ENCODE measurements around the gene ZNF311. TPM values are rescaled to one million over a fixed set of nuclear protein-coding genes. Genes with fewer than 3 reads are reported as not detected.

ZNF311 gene
- total RNA-seq, 1 donor from 2014 or later: 0.59 TPM

DNA sequence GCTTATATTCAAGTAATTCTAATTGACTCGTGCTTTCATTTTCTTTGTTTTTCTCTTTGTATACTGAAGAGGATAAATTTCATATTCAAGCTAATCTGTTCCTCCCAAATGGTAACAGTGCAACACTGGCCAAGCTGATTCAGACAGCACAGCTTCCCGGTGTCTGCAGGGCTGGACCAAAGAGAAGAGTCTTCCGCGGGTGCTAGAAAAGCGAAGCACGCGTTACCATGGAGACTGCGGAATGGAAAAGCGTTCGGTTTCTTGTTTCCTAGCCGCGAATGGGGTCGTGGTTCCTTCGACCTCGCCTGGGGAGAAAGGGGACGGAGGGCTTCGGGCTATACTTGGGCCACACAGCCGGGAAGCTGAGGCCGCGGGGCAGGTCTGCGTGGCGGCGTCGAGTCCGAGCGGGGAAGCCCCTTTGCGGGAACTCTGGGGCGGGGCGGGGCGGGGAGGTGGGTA is 6.2 kb upstream of the ZNF311 start:
- Mint-ChIP-seq H3K36me3 (ENCODE audit: low read depth) (peaks cover 6% of the 10 kb centered on the region), H3K9me3 (peaks cover 6% of the 10 kb centered on the region), H3K4me3 (ENCODE audit: low read depth) (peak overlapping the region; percentile 85), H3K27ac (peak overlapping the region; percentile 53), H3K27me3 (ENCODE audit: low read depth) (peaks cover 25% of the 10 kb centered on the region), H3K4me1 (ENCODE audit: low read depth) (peaks cover 16% of the 10 kb centered on the region)
- peak; percentile 52 for DNase-seq (ENCODE audit: low spot score)
- intact Hi-C loops (cut with micrococcal nuclease): loop anchor here (10.0 kb wide), 1 partner anchor 573 kb away; the partner anchor contains the start of gene OR2H2

DNA sequence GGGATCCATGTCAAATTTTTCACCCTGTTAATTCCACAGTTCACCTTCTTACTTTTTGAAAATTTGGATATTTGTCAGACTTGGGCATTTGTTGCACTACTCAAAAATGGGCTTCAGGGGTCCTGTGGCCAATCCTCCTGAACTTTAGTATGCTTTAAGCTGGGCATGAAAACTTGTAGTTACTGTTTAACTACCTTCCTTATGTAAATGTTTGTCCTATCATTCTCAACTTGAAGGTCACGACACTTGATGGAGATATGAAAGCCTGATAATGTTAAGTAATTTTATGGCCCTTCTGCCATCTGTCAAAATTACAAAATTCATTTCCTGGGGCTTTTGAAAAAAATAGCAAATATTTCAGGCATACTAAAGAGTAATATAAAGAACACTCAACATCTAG is 4.2 kb upstream of the ZNF311 start:
- peaks cover 6% of the 10 kb centered on the region for H3K36me3 Mint-ChIP-seq (ENCODE audit: low read depth)
- H3K4me1 Mint-ChIP-seq (ENCODE audit: low read depth): peaks cover 29% of the 10 kb centered on the region
- intact Hi-C loops (cut with micrococcal nuclease): no loop called here
- peaks cover 8% of the 10 kb centered on the region for H3K9me3 Mint-ChIP-seq
- H3K27me3 Mint-ChIP-seq (ENCODE audit: low read depth): peaks cover 25% of the 10 kb centered on the region
- no peak for DNase-seq (ENCODE audit: low spot score)
- H3K4me3 Mint-ChIP-seq (ENCODE audit: low read depth): no peak overlapping the region
- no peak overlapping the region for H3K27ac Mint-ChIP-seq

DNA sequence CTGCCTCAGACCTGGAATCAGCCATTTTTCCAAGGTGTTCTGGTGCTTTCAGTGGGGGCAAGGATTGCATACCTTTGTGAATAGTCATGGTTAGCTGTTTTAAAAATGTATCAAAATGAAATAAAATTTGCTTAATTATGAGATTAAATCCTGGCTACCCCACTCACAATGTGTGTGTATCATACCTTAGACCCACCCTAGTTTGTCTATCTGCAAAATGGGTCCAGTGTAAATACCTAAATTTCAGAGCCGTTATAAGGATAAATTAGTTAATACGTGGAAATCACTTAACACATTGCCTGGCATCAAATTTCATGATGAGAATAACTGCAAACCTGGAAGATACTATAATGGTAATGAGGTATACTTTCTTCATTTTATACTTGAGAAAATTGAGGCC is 3.0 kb upstream of the ZNF311 start:
- Mint-ChIP-seq H3K4me3 (ENCODE audit: low read depth) (no peak overlapping the region), H3K27ac (no peak overlapping the region), H3K4me1 (ENCODE audit: low read depth) (peaks cover 30% of the 10 kb centered on the region), H3K36me3 (ENCODE audit: low read depth) (peaks cover 6% of the 10 kb centered on the region), H3K27me3 (ENCODE audit: low read depth) (peaks cover 15% of the 10 kb centered on the region), H3K9me3 (peaks cover 10% of the 10 kb centered on the region)
- intact Hi-C loops (cut with micrococcal nuclease): no loop called here
- DNase-seq (ENCODE audit: low spot score): no peak

DNA sequence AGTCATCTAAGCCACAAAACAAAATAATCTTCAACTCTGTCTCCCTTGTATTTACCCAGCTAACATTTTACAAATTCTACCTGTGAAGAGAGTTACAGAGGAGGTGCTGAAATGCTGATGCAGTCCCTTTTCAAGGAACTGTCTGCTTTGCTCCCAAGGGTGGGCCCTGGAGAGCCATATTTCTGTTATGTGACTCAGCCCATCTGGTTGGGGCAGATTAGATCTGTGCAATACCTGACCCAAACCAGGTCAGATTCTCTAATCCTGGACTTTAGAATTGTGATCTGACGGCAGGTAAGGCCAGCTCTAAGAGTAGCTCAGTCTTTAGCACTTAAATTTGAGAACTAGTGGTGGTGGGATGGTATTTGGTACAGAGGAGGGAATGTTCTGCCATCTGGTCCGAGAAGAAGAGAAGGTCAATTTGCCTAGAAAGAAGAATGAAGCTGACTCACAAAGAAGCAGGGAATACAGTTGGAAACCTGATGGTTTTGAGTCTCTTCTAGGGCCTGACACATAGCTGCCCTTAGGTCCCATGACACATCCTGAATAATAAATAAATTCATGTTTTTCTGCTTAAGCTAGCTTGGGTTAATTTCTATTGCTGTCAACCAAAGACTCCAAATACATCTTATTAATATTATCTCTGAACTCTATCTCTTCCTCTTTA is 8.1 kb downstream of the ZNF311 start:
- Mint-ChIP-seq H3K36me3 (ENCODE audit: low read depth) (no peaks in the 10 kb centered on the region), H3K27me3 (ENCODE audit: low read depth) (peaks cover 5% of the 10 kb centered on the region), H3K4me3 (ENCODE audit: low read depth) (no peak overlapping the region), H3K4me1 (ENCODE audit: low read depth) (no peaks in the 10 kb centered on the region), H3K9me3 (no peaks in the 10 kb centered on the region), H3K27ac (no peak overlapping the region)
- intact Hi-C loops (cut with micrococcal nuclease): no loop called here
- no peak for DNase-seq (ENCODE audit: low spot score)

DNA sequence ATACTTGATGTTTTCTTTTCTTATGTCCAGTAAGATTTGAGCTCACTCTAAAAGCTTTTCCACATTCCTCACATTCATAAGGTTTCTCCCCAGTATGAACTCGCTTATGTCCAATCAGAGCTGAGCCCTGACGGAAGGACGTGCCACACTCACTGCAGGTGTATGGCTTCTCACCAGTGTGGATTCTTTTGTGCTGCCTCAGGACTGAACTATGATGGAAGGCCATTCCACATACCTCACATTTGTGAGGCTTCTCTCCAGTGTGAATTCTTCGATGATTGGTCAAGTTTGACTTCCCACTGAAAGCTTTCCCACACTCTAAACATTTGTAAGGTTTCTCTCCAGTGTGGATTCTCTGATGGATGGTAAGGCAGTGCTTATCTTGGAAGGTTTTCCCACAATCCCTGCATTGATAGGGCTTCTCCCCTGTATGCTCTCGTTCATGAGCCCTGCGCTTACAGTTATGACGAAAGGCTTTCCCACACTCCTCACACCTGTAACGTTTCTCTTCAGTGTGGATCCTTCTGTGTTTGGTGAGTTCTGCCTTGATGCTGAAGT is 9.9 kb downstream of the ZNF311 start:
- Mint-ChIP-seq H3K36me3 (ENCODE audit: low read depth) (no peaks in the 10 kb centered on the region), H3K9me3 (no peaks in the 10 kb centered on the region), H3K27ac (no peak overlapping the region), H3K4me3 (ENCODE audit: low read depth) (no peak overlapping the region), H3K27me3 (ENCODE audit: low read depth) (peaks cover 5% of the 10 kb centered on the region), H3K4me1 (ENCODE audit: low read depth) (no peaks in the 10 kb centered on the region)
- no peak for DNase-seq (ENCODE audit: low spot score)
- intact Hi-C loops (cut with micrococcal nuclease): no loop called here

DNA sequence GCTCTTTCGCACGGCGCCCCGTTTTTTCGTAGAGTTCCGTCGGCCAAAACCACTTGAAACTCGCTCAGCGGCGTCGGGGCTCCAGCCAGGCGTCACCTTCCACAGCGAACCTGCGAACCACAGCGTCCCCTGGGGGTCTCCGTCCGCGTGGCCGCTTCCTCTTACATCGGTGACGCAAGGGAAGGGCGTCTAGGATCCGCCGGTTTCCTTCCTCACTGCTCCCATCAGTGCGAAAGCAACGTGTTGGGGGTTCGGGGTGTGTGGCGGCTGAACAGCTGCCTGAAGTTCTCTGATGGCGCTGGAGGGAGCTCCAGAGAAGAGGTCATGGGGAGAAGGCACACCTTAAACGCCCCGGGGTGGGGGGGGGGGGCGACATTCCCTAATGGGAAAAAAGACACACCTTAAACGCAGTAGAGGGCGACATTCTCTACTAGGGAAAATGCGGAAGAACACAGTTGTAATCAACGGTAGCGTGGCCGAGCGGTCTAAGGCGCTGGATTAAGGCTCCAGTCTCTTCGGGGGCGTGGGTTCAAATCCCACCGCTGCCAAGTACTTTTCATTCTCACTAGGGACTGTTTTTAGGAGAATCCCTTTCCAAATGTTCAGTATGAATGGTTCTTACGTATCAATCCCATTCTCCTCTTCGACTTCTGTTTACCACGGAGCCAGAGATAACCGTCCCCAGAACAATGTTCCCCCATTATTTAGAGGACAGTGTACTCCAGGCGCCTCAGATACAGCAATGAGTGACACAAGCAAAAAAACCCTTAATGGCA is 16.4 kb downstream of the ZNF311 start:
- Mint-ChIP-seq H3K36me3 (ENCODE audit: low read depth) (no peaks in the 10 kb centered on the region), H3K27me3 (ENCODE audit: low read depth) (peaks cover 29% of the 10 kb centered on the region), H3K4me1 (ENCODE audit: low read depth) (peaks cover 18% of the 10 kb centered on the region), H3K27ac (no peak overlapping the region), H3K4me3 (ENCODE audit: low read depth) (peak overlapping the region; percentile 79), H3K9me3 (no peaks in the 10 kb centered on the region)
- DNase-seq (ENCODE audit: low spot score): peak; percentile 68
- intact Hi-C loops (cut with micrococcal nuclease): loop anchor here (2.0 to 10.0 kb wide), 2 partner anchors 16 to 1084 kb away; partner anchors contain the start of gene ZNF311

DNA sequence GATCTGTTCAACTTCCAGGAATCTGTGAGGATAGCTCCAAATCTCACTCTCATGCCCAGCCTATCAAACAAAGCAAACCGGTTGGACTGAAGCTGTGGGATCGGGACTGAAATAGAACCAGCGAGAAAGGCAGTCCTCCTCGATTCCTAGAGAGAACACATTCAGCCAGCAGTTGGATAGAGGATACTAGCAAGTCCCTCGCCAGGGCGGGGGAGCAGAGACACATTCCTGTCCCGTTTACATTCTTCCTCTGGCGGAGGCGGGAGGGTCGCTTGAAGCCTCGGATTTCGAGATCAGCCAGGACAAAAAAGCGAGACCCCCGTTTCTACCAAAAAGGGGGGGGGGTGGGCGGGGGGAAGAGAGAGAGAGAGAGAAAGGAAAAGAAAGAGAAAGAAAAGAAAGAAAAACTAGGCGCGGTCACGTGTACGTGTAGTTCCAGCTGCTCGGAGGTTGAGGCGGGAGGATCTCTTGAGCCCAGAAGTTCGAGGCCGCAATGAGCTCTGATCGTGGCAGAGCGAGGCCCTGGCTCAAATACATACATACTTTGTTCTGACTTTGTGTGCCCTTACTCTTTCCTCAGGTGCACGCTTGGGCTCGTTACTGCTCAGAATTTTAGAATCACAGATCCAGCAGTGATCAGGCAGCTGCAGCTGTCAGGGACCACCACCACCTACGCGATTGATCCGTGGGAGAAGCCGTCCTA is 19.5 kb downstream of the ZNF311 start:
- Mint-ChIP-seq H3K4me1 (ENCODE audit: low read depth) (peaks cover 34% of the 10 kb centered on the region), H3K27ac (no peak overlapping the region), H3K9me3 (no peaks in the 10 kb centered on the region), H3K4me3 (ENCODE audit: low read depth) (peak overlapping the region; percentile 71), H3K27me3 (ENCODE audit: low read depth) (peaks cover 31% of the 10 kb centered on the region), H3K36me3 (ENCODE audit: low read depth) (no peaks in the 10 kb centered on the region)
- DNase-seq (ENCODE audit: low spot score): no peak
- intact Hi-C loops (cut with micrococcal nuclease): loop anchor here (10.0 kb wide), 1 partner anchor 1081 kb away; no protein-coding TSS in a partner anchor

DNA sequence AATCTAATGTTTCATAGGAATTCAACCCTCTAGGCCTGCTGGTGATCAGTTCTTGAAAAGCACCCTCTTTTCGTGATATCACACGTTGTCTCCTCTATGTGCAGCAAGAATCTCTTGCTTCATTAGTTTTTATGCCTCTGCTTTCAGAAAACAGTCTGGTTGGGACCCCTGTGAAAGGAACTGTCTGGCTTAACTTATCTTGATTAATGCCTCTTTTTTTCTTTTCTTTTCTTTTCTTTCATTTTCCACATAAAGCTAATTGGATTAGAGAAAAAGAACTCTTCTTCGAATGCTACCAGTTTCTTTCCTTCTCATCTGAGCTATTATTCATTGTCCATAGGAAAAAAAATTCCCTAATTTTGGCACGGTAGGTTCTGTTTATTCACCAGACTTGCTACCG is 21.3 kb downstream of the ZNF311 start:
- Mint-ChIP-seq H3K27ac (no peak overlapping the region), H3K36me3 (ENCODE audit: low read depth) (no peaks in the 10 kb centered on the region), H3K4me1 (ENCODE audit: low read depth) (peaks cover 40% of the 10 kb centered on the region), H3K4me3 (ENCODE audit: low read depth) (peak overlapping the region; percentile 89), H3K9me3 (no peaks in the 10 kb centered on the region), H3K27me3 (ENCODE audit: low read depth) (peaks cover 33% of the 10 kb centered on the region)
- intact Hi-C loops (cut with micrococcal nuclease): loop anchor here (2.0 to 10.0 kb wide), 4 partner anchors 43 to 1079 kb away; partner anchors contain the start of gene TRIM27
- DNase-seq (ENCODE audit: low spot score): no peak

DNA sequence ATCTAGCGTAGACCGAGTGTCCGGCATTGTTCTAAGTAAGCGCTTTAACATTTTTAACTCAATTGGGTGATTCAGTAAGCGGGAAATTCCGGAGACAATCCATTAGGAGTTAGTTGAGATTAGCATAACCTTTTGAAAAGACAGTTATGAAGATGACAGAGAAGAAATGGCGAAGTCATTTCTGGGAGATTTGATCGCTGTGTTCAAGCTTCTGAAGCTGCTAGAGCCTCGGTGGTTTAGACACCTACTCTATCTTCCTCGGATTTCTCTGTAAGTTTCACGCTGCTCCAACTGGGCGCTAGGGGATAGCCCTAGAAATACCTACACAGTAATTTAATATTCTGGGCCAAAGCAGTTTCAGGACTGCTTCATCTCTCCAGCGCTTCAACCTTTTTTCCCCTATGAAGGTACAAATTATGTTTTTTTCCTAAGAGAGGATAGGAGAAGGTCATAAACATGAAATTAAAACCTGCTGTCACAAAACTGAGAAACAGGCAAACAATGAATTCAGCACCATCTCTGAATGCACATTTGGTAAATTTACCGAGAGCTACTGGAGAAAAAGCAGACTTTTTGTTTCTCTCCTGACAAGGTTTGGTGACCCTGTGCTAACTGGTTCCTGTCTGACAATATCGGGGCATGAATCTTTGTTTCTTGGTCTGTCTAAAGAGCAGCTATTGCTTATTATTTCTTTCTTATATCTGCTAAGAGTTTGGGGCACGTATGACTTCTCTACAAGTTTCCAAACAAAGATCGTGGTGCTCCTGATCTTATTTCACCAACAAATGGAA is 22.4 kb downstream of the ZNF311 start:
- no peak for DNase-seq (ENCODE audit: low spot score)
- Mint-ChIP-seq H3K9me3 (no peaks in the 10 kb centered on the region), H3K4me3 (ENCODE audit: low read depth) (peak overlapping the region; percentile 89), H3K27ac (peak overlapping the region; percentile 28), H3K36me3 (ENCODE audit: low read depth) (peaks cover 3% of the 10 kb centered on the region), H3K27me3 (ENCODE audit: low read depth) (peaks cover 37% of the 10 kb centered on the region), H3K4me1 (ENCODE audit: low read depth) (peaks cover 39% of the 10 kb centered on the region)
- intact Hi-C loops (cut with micrococcal nuclease): loop anchor here (1.0 to 10.0 kb wide), 5 partner anchors 34 to 1078 kb away; partner anchors contain the start of gene TRIM27

DNA sequence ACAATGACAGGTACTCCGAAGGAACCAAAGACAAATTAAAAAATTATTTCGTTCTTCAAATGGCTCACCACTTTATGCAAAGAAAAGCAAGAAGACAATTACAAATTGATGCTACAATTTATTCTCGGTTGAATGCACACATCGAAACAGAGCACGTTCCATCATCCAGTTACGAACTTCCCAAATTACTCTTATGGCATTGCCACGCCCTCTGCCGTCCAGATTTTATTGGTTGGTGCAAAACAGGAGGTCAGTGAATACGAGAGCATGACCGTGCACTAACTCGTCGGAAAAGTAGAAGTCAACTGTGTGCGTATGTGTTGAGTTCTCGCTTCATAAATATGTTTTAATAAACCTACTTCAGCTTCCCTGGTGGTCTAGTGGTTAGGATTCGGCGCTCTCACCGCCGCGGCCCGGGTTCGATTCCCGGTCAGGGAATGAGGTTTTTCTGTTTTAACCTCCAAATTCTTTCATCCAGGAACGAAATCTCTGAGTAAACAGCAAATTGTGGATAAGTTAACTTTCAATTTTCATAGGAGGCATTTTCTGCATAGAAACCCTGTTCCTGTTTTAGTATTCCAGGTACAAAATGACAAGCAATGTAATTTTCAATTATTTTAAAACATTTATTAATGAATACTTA is 23.2 kb downstream of the ZNF311 start:
- peaks cover 43% of the 10 kb centered on the region for H3K4me1 Mint-ChIP-seq (ENCODE audit: low read depth)
- peak overlapping the region; percentile 80 for H3K27ac Mint-ChIP-seq

DNA sequence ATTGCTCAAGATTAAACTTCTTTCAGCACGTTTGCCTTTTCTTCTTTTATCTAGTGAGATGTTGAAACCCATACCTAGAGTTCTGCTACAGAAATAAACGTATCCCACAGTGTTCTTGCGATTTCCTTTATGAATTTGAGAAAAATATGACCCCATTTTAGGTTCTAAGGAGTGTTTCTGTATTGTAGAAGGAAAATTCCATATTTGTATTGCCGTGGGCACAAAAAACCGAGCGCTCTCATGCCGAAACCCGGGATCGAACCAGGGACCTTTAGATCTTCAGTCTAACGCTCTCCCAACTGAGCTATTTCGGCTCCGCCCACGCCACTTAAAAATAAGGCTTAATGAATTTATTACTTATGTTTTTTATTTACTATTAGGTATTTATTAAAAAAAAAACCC is 23.7 kb downstream of the ZNF311 start:
- peaks cover 3% of the 10 kb centered on the region for H3K36me3 Mint-ChIP-seq (ENCODE audit: low read depth)
- peak overlapping the region; percentile 89 for H3K4me3 Mint-ChIP-seq (ENCODE audit: low read depth)
- no peaks in the 10 kb centered on the region for H3K9me3 Mint-ChIP-seq
- H3K27me3 Mint-ChIP-seq (ENCODE audit: low read depth): peaks cover 43% of the 10 kb centered on the region
- peaks cover 46% of the 10 kb centered on the region for H3K4me1 Mint-ChIP-seq (ENCODE audit: low read depth)
- intact Hi-C loops (cut with micrococcal nuclease): loop anchor here (1.0 to 10.0 kb wide), 5 partner anchors 37 to 1077 kb away; no protein-coding TSS in a partner anchor
- peak; percentile 63 for DNase-seq (ENCODE audit: low spot score)
- H3K27ac Mint-ChIP-seq: peak overlapping the region; percentile 78

More for the DNA sequence above, 23.2 kb downstream of the ZNF311 start:
- intact Hi-C loops (cut with micrococcal nuclease): loop anchor here (1.0 to 10.0 kb wide), 8 partner anchors 34 to 1077 kb away; partner anchors contain the start of gene TRIM27
- DNase-seq (ENCODE audit: low spot score): peak; percentile 64
- peak overlapping the region; percentile 89 for H3K4me3 Mint-ChIP-seq (ENCODE audit: low read depth)
- peaks cover 3% of the 10 kb centered on the region for H3K36me3 Mint-ChIP-seq (ENCODE audit: low read depth)
- H3K9me3 Mint-ChIP-seq: no peaks in the 10 kb centered on the region
- H3K27me3 Mint-ChIP-seq (ENCODE audit: low read depth): peaks cover 41% of the 10 kb centered on the region

All from activated T-helper 2 cell treated with anti-CD3 and anti-CD28 coated beads, Interferon-gamma antibody, Interleukin-2, Interleukin-4, amounts not matched to agents 10 μg/mL and 5 μg/mL and 100 μg/mL, durations not matched to agents 14 hours and 24 hours and 36 hours (primary cell).